ENCODE measurements around the gene RAB17. TPM values are rescaled to one million over a fixed set of nuclear protein-coding genes. Genes with fewer than 3 reads are reported as not detected.
"Not testable (repeated sequence)": the region's sequence is repeated elsewhere in the genome, so short reads cannot be mapped to it uniquely, and the experiment has no call there.

The RAB17 gene
- total and polyA plus RNA-seq, 5 donors = 0.74 to 2.8 (median 2.1) TPM

DNA sequence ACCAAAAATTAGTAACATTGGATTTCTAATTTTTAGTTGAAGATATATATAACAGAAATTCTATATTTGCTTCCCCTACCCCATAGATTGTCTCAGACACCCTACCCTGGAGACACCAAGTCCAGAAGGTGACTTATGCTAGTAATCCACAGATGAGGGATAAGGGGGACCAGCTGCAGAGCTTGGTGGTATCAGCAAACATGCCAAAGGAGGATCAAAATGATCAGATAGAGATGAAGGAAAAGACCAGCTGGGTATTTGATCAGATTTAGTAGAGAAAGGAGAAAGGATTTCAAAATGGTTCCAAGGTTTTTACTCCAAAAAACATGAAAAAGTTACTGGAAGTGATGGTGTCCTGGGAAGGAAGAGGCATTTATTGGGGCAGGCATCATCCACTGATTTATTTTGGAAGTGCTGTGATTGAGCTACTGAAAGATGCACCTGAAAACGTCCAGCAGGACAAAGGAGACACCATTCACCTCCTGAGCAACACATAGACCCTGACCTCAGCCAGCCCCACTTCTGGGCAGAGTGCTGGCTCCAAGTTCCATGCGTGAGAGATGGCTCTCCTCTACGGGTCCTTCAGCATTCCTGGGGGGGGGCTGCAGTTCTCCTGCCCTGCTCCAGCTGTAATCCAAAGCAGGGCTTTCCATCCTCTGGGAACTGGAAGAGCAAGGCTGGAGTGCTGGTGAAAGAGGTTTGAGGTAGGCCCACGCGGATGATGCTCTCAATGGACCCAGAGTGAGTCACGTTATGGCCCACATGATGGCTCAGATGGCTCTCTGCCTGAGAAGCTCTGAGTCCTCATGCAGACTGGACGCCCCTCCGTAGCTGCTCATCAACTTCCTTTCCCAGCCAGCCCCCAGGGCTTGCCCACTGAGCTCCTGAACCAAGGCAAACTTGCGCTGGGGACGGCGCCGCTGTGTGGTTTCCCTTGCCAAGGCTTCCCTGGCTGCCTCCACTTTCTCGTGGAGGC lies 33.2 kb upstream of the RAB17 start:
- 78% methylated on average over 13 of the region's 13 CpGs for WGBS
- no peak for ATAC-seq
- intact Hi-C loops (cut with DNase I) = no loop called here

DNA sequence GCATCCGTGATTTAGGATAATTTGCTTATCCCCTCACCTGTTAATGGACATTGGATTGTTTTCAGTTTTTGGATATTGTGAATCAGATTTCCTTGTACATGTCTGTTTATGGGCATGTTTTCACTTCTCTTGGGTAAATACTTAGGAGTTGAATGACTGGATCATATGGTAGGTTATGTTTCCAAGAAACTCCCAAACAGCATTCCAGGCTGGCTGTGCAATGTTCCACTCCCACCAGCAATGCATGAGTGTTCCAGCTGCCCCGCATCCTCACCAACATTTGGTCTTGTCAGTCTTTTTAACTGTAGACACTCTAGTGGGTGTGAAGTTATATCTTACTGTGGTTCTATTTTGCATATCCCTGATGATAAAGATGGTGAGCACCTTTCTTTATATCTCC lies 27.9 kb upstream of the RAB17 start:
- no peak for DNase-seq
- H3K27me3 ChIP-seq (ENCODE audit: control insufficient read depth, insufficient read depth) = no peaks in the 10 kb centered on the region
- 87% methylated on average over 2 of the region's 2 CpGs for WGBS
- no peak overlapping the region for H3K4me3 ChIP-seq (ENCODE audit: low read length)
- intact Hi-C loops (cut with DNase I) = no loop called here
- H3K27ac ChIP-seq (ENCODE audit: low read length) = no peak overlapping the region
- no peak for ATAC-seq
- peaks cover 25% of the 10 kb centered on the region for H3K4me1 ChIP-seq (ENCODE audit: control insufficient read depth, insufficient read depth, low read length)
- H3K9me3 ChIP-seq (ENCODE audit: control insufficient read depth, low read length) = no peaks in the 10 kb centered on the region

More for the DNA sequence above, 33.2 kb upstream of the RAB17 start:
- no peaks in the 10 kb centered on the region for H3K27me3 ChIP-seq (ENCODE audit: control insufficient read depth, insufficient read depth)
- peaks cover 11% of the 10 kb centered on the region for H3K4me1 ChIP-seq (ENCODE audit: control insufficient read depth, insufficient read depth, low read length)
- H3K4me3 ChIP-seq (ENCODE audit: low read length) = no peak overlapping the region
- H3K9me3 ChIP-seq (ENCODE audit: control insufficient read depth, low read length) = no peaks in the 10 kb centered on the region
- no peak overlapping the region for H3K27ac ChIP-seq (ENCODE audit: low read length)
- DNase-seq = no peak

DNA sequence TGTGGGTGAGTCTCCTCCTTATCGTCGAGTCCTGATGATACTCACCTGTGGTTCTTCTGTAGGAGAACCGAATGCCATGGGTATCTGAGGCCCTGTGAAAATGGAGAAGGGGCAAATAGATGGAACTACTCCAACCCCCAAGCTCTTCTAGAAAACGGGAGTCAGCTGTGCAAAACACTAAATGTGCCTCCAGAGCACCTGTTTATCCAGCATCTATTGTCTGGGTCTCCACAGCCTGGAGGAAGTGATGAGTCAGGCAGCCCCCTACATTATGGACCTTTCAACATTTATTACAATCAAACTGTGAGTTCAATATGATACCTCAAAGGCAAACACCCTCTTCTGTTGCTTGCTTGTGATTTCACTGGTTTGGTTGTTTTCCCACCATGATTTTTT lies 27.1 kb upstream of the RAB17 start:
- DNase-seq (no peak), ATAC-seq (no peak)
- Histone ChIP-seq H3K4me1 (ENCODE audit: control insufficient read depth, insufficient read depth, low read length) (peaks cover 25% of the 10 kb centered on the region), H3K27me3 (ENCODE audit: control insufficient read depth, insufficient read depth) (no peaks in the 10 kb centered on the region), H3K9me3 (ENCODE audit: control insufficient read depth, low read length) (no peaks in the 10 kb centered on the region), H3K27ac (ENCODE audit: low read length) (peak overlapping the region; percentile 44), H3K4me3 (ENCODE audit: low read length) (no peak overlapping the region)
- 61% methylated on average over 4 of the region's 4 CpGs for WGBS
- intact Hi-C loops (cut with DNase I) = no loop called here

DNA sequence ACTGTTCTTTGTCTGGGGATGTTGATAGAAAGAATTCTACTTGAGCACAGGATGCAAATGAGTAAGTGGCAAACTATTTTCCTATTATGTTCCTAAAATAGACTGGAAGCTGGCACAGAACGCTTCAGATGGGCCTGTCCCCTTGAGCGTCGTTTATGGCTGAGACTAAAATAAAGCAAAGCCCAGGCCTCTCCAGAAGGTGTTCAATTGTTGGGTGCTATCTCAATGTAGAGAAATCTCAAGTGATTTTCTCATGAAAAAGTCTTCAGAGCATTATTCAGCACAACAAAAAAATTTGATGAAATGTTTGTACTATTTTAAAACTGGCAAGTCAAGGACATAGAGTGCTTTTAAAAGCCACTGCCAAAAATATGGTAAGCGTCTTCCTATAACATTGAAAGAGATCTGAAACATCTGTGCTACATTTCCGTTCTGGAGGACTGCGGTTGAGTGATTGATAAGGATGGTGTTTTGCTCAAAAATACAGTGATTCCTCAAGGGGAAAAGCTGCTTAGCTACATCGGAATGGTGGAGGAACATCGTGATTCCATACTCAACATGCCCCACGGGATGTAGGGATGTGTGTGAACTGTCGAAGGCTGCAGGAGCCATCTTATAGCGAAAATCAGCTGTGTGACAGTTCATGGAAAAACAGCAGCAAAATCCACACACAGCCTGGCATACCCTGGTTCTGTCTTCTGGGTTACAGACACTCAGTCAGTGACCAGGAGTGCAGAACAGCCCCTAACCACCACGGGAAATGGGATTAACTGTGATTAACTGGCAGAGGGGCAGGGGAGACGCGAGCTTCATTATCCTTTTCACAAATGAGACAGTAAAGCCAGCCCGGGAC lies 26.4 kb upstream of the RAB17 start:
- Histone ChIP-seq H3K27ac (ENCODE audit: low read length) (peak overlapping the region; percentile 44), H3K9me3 (ENCODE audit: control insufficient read depth, low read length) (no peaks in the 10 kb centered on the region), H3K27me3 (ENCODE audit: control insufficient read depth, insufficient read depth) (no peaks in the 10 kb centered on the region), H3K4me3 (ENCODE audit: low read length) (no peak overlapping the region), H3K4me1 (ENCODE audit: control insufficient read depth, insufficient read depth, low read length) (peaks cover 25% of the 10 kb centered on the region)
- intact Hi-C loops (cut with DNase I) = no loop called here
- 23% methylated on average over 15 of the region's 15 CpGs for WGBS
- peak; percentile 85 to 86 for ATAC-seq
- DNase-seq = no peak

DNA sequence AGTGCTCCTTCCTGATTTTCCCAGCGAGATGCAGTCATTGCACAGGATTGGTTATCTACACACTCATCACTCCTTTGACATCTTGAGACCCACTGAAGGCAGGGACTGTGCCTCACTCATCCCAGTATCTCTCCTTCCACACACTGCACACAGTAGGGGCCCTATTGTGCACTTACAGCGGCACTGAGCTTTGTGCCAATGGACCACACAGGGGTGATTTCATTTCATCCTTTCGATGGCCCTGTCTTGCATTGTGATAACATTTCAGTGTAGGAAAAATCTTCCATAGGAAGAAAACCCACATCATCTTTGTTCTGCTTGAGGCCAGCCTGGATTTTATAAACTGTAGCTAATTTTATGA lies 25.8 kb upstream of the RAB17 start:
- H3K27me3 ChIP-seq (ENCODE audit: control insufficient read depth, insufficient read depth) = no peaks in the 10 kb centered on the region
- 30% methylated on average over 3 of the region's 3 CpGs for WGBS
- peak in 1 of 2 donors; percentile 47 for ATAC-seq
- H3K4me1 ChIP-seq (ENCODE audit: control insufficient read depth, insufficient read depth, low read length) = peaks cover 25% of the 10 kb centered on the region
- no peak for DNase-seq
- H3K27ac ChIP-seq (ENCODE audit: low read length) = peak overlapping the region; percentile 84
- intact Hi-C loops (cut with DNase I) = no loop called here
- H3K4me3 ChIP-seq (ENCODE audit: low read length) = no peak overlapping the region
- no peaks in the 10 kb centered on the region for H3K9me3 ChIP-seq (ENCODE audit: control insufficient read depth, low read length)

DNA sequence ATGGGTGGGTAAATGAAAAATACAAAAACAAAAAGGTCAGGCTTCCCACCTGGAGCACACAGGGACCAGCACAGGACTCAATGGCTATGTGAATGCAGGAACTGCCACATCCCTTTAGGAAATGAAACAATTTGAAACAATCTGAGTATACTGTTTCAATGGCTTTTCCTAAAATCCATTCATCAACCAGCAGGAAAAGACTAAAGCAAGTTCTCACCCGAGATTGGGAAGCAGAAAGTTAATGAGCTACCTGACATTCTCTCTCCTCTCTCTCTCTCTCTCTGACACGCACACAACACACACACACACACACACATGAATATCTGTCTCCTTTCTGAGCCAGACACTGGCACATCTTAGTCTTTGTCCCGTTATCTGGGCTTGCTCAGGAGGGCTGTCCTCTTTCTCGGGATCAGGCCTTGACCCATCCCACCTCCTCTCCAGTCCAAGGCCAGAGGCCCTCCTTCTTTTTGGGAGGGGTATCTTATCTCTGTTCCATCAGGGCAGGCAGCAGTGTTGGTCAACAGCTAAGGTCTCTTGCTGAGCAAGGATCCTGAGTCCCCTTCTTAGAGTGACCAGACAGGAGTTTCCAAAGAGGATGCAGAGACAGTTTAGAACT lies 25.2 kb upstream of the RAB17 start:
- intact Hi-C loops (cut with DNase I) = no loop called here
- H3K27me3 ChIP-seq (ENCODE audit: control insufficient read depth, insufficient read depth) = no peaks in the 10 kb centered on the region

DNA sequence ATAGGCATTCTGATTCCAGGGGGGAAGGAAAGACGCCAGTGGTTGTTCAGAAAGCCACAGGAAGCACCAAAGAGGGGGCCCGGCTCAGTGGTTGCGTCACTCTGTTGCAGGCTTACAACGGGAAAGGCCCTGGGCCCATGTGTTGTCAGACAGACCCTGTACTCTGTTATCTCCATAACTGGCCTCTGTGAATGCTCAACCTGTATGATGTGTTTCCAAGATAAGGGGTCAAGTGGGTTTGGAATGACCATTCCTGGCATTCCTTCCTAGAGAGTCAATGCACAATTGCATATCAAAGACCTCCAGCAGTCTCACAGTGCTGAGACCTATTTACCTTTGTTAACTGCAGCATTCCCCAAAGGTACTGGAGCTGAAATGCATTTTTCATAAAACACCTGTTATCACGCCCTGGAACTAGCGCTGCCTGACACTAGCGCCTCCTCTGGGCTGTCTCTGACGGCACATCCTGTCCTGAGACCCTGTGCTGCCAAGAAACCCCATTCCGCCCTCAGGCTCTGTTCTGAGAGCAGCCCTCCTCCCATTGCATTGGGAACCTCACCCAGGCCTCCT lies 23.7 kb upstream of the RAB17 start:
- H3K4me1 ChIP-seq (ENCODE audit: control insufficient read depth, insufficient read depth, low read length) = peaks cover 25% of the 10 kb centered on the region
- H3K27ac ChIP-seq (ENCODE audit: low read length) = no peak overlapping the region
- H3K9me3 ChIP-seq (ENCODE audit: control insufficient read depth, low read length) = no peaks in the 10 kb centered on the region
- DNase-seq (no peak), ATAC-seq (no peak)
- intact Hi-C loops (cut with DNase I) = no loop called here
- no peak overlapping the region for H3K4me3 ChIP-seq (ENCODE audit: low read length)
- H3K27me3 ChIP-seq (ENCODE audit: control insufficient read depth, insufficient read depth) = no peaks in the 10 kb centered on the region
- WGBS = 82% methylated on average over 9 of the region's 9 CpGs

More for the DNA sequence above, 25.2 kb upstream of the RAB17 start:
- peaks cover 25% of the 10 kb centered on the region for H3K4me1 ChIP-seq (ENCODE audit: control insufficient read depth, insufficient read depth, low read length)
- H3K4me3 ChIP-seq (ENCODE audit: low read length) = no peak overlapping the region
- ATAC-seq (peak; percentile 9 to 22), DNase-seq (no peak)
- no peaks in the 10 kb centered on the region for H3K9me3 ChIP-seq (ENCODE audit: control insufficient read depth, low read length)
- whole genome bisulfite sequencing = 31% methylated on average over 4 of the region's 4 CpGs
- H3K27ac ChIP-seq (ENCODE audit: low read length) = peak overlapping the region; percentile 84

DNA sequence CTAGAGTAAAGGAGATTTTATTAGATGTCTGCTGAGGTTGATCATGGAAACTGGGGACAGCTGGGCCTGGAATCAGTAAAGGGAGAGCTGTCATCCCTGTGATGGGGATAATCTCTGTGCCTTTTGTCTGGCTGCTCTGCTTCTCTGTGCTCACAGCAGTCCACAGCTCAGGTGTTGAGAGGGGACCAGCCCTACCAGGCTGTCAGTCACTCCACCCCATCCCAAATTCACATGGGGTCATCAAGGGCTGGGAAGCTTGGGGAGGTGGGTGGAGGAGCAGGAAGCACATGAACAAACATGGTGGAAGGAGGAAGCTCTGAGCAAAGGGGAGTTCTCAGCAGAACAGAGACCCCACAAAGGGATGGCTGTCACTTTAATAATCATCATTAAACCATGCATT lies 23.1 kb upstream of the RAB17 start:
- H3K27me3 ChIP-seq (ENCODE audit: control insufficient read depth, insufficient read depth) = no peaks in the 10 kb centered on the region
- DNase-seq (no peak), ATAC-seq (no peak)
- intact Hi-C loops (cut with DNase I) = no loop called here
- H3K27ac ChIP-seq (ENCODE audit: low read length) = no peak overlapping the region
- no peaks in the 10 kb centered on the region for H3K9me3 ChIP-seq (ENCODE audit: control insufficient read depth, low read length)
- H3K4me3 ChIP-seq (ENCODE audit: low read length) = no peak overlapping the region
- H3K4me1 ChIP-seq (ENCODE audit: control insufficient read depth, insufficient read depth, low read length) = peaks cover 25% of the 10 kb centered on the region

DNA sequence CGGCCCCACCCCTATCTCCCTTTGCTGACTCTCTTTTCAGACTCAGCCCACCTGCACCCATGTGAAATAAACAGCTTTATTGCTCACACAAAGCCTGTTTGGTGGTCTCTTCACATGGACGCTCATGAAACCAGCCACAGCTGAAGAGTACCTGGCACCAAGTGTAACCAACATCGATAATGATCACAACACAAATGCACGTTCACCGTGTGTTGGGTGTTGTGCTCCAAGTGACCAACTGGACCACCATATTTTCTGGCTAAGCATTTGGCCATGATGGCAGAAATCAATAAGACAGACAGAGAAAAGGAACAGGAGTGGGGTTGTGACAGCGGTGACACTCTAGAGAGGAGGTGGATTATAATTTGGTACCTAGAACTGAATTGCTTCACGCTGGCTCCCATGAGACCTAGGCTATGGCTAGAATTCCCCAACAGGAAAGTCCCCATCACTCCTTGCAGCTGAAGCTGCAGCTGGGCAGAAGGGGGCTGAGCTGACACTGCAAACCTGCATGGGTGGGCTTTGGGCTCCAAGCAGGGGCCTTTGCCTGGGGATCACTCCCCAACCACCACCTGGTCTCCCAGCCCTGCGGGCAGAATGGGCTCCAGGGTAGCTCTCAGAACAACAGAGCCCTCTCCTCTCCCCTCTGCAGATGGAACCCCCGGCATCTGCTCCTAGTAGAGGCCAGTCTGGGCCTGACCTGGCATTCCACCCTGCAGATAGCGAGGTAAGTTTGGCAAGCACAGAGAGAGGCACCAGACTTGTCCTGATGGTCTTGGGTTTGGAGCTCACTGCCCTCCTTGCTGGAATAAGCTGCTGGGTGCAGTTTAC lies 22.2 kb upstream of the RAB17 start:
- ATAC-seq (no peak), DNase-seq (no peak)
- H3K4me3 ChIP-seq (ENCODE audit: low read length) = no peak overlapping the region
- H3K4me1 ChIP-seq (ENCODE audit: control insufficient read depth, insufficient read depth, low read length) = peaks cover 25% of the 10 kb centered on the region
- intact Hi-C loops (cut with DNase I) = no loop called here
- no peak overlapping the region for H3K27ac ChIP-seq (ENCODE audit: low read length)
- H3K27me3 ChIP-seq (ENCODE audit: control insufficient read depth, insufficient read depth) = no peaks in the 10 kb centered on the region
- 95% methylated on average over 10 of the region's 10 CpGs for WGBS
- no peaks in the 10 kb centered on the region for H3K9me3 ChIP-seq (ENCODE audit: control insufficient read depth, low read length)

DNA sequence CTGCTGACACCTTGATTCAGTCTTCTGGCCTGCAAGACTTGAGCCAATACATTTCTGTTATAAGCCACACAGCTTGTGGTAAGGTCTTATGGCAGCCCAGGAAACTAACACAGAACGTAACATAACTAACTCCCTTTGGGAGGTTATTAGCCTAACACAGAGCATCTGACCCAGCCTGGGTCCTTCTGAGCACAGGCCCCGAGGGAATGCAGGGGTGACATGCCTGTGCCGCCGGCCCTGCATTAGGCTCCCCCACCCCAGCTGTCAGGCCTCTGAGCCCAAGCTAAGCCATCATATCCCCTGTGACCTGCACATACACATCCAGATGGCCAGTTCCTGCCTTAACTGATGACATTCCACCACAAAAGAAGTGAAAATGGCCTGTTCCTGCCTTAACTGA lies 16.0 kb upstream of the RAB17 start:
- H3K4me3 ChIP-seq (ENCODE audit: low read length); H3K9me3 ChIP-seq (ENCODE audit: control insufficient read depth, low read length); H3K4me1 ChIP-seq (ENCODE audit: control insufficient read depth, insufficient read depth, low read length); H3K27me3 ChIP-seq (ENCODE audit: control insufficient read depth, insufficient read depth); ATAC-seq; H3K27ac ChIP-seq (ENCODE audit: low read length); DNase-seq; intact Hi-C loops (cut with DNase I): not testable (repeated sequence)
- WGBS = 90% methylated on average over 4 of the region's 4 CpGs

All from right cardiac atrium (tissue), 5 donors.